AML-193 (cell line): Measurements from ENCODE around the gene STAT6.
A peak's percentile ranks its signal among the peaks of the same experiment; 100 is the strongest.

Source experiments
- DNase-seq, 2 experiments: peaks; one replicate each; lab custom pipeline; 2025; lab: John Stamatoyannopoulos, UW

The STAT6 gene

GRCh38 chr12:57101892-57102695 is 9.1 kb downstream of the STAT6 start:
- DNase-seq: no peak

DNA sequence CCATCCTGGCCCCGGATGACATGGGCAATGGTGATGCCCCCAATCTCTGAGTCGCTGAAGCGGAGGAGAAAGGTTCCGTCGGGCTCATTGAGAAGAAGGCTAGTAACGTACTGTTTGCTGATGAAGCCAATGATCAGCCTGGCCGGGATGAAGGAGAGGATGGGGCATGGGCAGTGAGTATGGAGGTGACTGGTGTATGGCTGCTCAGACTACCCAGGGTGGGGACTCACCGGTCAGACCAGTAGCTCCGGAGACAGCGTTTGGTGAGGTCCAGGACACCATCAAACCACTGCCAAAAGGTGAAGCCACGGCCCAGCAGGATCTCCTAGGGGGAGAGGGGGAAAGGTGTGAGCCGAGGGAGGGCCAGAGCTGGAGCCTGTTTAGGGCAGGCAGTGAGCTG is 11.4 kb downstream of the STAT6 start:
- DNase-seq: no peak

GRCh38 chr12:57099047-57099714 is 12.0 kb downstream of the STAT6 start:
- DNase-seq: no peak

- no peak for DNase-seq
Measured at GRCh38 chr12:57098546-57098945, 12.6 kb downstream of the STAT6 start.

GRCh38 chr12:57097554-57097835 is 13.7 kb downstream of the STAT6 start:
- DNase-seq: no peak

GRCh38 chr12:57096748-57097553 is 14.2 kb downstream of the STAT6 start:
- no peak for DNase-seq

DNA sequence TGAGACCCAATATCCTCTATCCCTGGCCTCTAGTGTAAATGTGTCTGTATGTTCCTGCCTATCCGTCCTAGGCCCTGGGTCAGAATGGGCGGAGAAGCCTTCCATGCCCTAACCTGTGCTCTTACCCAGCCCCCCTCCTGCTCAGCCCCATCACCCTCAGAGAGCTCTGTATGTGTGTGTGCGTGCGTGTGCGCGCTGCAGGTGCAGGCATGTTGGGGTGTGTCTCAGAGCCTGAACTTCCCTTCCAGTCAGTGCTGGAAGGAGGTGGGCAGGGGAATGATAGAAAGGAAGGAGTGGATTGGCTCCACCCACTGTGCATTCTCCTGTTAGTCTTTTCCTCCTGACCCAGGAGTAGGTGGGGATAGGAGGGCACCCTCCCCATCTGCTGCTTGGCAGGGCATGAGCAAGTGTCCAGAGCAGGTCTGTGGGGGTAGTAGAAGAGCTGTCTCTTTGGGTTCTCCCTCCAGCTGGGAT is 15.0 kb downstream of the STAT6 start:
- no peak for DNase-seq

- DNase-seq: no peak
Measured at GRCh38 chr12:57095440-57095839, 15.7 kb downstream of the STAT6 start.

GRCh38 chr12:57094208-57095160 is 16.7 kb downstream of the STAT6 start:
- no peak for DNase-seq

DNA sequence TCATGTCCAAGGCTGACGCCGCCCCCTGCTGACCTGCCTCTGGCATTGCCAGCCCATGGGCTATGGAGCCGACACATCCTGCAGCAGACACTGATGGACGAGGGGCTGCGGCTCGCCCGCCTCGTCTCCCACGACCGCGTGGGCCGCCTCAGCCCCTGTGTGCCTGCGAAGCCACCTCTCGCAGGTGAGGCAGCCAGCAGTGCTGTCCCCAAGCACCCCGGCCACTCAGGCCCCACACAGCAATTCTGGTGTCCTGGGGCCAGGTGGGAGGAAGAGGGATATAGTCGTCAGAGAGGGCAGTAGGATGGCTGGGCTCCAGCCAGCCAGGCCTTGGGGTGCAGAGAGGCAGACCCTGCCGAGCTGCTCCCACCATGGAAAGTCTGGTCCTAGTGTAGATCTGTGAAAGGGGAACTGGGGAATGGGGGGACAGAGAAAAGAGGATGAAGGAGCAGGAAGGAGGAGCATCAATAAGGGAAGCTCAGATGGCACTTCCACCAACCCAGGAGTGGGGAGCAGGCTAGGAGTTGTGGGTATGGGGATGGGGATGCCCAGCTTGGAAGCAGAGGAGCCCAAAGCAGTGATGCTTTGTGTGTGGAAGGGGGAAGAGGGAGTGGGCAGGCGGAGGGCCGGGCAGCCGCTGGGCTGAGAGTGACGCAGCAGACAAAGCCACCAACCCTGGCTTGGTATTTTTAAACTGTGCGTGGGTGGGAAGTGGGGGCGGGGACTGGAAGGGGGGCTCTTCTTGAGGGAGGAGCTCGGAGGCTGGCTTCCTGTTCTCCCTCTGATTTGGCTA is 17.6 kb downstream of the STAT6 start:
- peak; percentile 20 to 41 for DNase-seq

DNA sequence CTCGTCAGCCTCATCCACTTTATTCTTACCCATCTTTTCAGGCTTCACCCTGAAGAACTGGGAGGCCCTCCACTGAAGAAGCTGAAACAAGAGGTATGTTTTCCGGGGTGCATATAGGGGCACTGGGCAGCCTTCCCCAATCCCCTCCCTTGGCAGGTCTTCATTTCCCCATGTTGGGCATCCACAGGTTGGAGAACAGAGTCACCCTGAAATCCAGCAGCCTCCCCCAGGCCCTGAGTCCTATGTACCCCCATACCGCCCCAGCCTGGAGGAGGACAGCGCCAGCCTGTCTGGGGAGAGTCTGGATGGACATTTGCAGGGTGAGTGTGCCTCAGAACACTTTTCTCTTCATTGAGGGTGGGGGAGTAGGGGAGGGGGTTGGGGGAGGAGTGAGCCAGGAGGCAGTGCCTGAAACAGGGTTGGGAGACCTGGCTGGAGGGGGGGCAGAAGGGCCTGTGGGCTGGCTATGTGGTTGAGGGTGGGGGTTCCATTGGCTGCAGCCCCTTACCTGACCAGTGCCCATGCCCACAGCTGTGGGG is 18.2 kb downstream of the STAT6 start:
- DNase-seq: no peak

- DNase-seq: no peak
Measured at GRCh38 chr12:57092529-57092862, 18.7 kb downstream of the STAT6 start.

GRCh38 chr12:57091638-57092528 is 19.3 kb downstream of the STAT6 start:
- DNase-seq: no peak

DNA sequence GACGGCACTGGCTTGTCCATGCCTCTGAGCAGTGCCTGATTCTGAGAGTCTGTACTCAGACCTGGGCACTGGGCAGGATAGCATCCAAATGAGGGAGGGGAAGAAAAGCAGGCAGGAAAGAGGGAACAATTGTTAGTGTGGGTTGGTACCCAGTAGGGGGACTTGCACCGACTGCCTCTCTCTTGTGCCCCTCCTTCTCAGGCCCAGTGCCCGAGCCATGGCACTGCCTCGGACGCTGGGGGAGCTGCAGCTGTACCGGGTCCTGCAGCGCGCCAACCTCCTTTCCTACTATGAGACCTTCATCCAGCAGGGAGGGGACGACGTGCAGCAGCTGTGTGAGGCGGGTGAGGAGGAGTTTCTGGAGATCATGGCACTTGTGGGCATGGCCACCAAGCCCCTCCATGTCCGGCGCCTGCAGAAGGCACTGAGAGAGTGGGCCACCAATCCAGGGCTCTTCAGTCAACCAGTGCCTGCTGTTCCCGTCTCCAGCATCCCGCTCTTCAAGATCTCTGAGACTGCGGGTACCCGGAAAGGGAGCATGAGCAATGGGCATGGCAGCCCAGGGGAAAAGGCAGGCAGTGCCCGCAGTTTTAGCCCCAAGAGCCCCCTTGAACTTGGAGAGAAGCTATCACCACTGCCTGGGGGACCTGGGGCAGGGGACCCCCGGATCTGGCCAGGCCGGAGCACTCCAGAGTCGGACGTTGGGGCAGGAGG is 20.1 kb downstream of the STAT6 start:
- DNase-seq: no peak

GRCh38 chr12:57090490-57090889 is 20.7 kb downstream of the STAT6 start:
- no peak for DNase-seq

- DNase-seq: peak; percentile 29 to 42
Measured at GRCh38 chr12:57089271-57090245, 21.6 kb downstream of the STAT6 start.

- DNase-seq: peak; percentile 94
Measured at GRCh38 chr12:57088354-57089270, 22.6 kb downstream of the STAT6 start, which contains the start of gene NAB2. TSS of gene NAB2 (plus strand) at chr12:57089114. CDS start at chr12:57089272, 158 bp downstream.
